Left lung (tissue), 10 donors: Measurements from ENCODE around the gene KIFAP3. TPM values are rescaled to one million over a fixed set of nuclear protein-coding genes. Genes with fewer than 3 reads are reported as not detected.
A peak's percentile ranks its signal among the peaks of the same experiment; 100 is the strongest.

Source experiments
- ATAC-seq: fragments of 200-7000 bp; cut with Tn5 transposase; one replicate; pipeline ENCODE4 v1.9.1; 2020; ENCODE audit warnings: moderate library complexity
- DNase-seq, 4 donors: peaks; one replicate each; pipeline ENCODE4 v3.0.0-alpha.2; 2013 to 2020
- H3K27ac ChIP-seq, 2 donors: fragments of 200-600 bp; sonication (generic) in 1 of 2; one replicate each; pipeline versions ENCODE4 v1.5.0 to v1.8.0; 2020 to 2021
- H3K27me3 ChIP-seq, 2 donors: fragments of 200-600 bp; sonication (generic) in 1 of 2; one replicate each; pipeline versions ENCODE4 v1.5.0 to v1.8.0; 2020 to 2021
- H3K36me3 ChIP-seq, 2 donors: fragments of 200-600 bp; sonication (generic) in 1 of 2; one replicate each; pipeline versions ENCODE4 v1.5.0 to v1.8.0; 2020 to 2021
- H3K4me1 ChIP-seq, 2 donors: fragments of 200-600 bp; one replicate each; pipeline ENCODE4 v1.8.0; 2021
- H3K4me3 ChIP-seq, 2 donors: fragments of 200-600 bp; sonication (generic) in 1 of 2; one replicate each; pipeline versions ENCODE4 v1.5.0 to v1.8.0; 2020 to 2021; ENCODE audit warnings: mild to moderate bottlenecking in 1 of 2
- H3K9me3 ChIP-seq, 2 donors: fragments of 200-600 bp; sonication (generic) in 1 of 2; one replicate each; pipeline versions ENCODE4 v1.5.0 to v1.8.0; 2020 to 2021
- CTCF ChIP-seq, 2 donors: fragments of 200-600 bp; sonication (generic) in 1 of 2; IDR thresholded peaks; one replicate each; pipeline versions ENCODE4 v1.5.0 to v1.8.0; 2021; ENCODE audit warnings: antibody characterized with exemption in 2 of 2
- intact Hi-C, 2 donors: fragments of 100-400 bp; cut with DNase I; formaldehyde crosslinking; loops; one replicate each; pipeline versions ENCODE4 v1.11.2 to v1.14.2; 2022
- polyA plus RNA-seq, 6 donors: library from polyadenylated mRNA; unstranded; fragments of 120-200 nt; gene quantifications; one replicate each; pipeline ENCODE4 v1.2.1, GENCODE V29; 2013; ENCODE audit not compliant: insufficient read length in 6 of 6
- total RNA-seq, 2 donors: library from RNA; stranded (reverse); fragmentation: NEBNext Ultra II Directional; extraction: Animal tissue kit (Norgen Biotek cat#: 25700); gene quantifications; one replicate each; pipeline ENCODE4 v1.2.1, GENCODE V29; 2021
- donor health status: DM: no; HTN: yes; CAD: no.
- donor health status: DM: no; HTN: no; CAD: no.

The KIFAP3 gene
- total and polyA plus RNA-seq, 8 donors = 23.2 to 40.7 (median 33.9) TPM

- intact Hi-C loops = no loop called here
Measured at GRCh38 chr1:170073893-170074249, 624 bp downstream of the KIFAP3 start.

GRCh38 chr1:170071378-170071777 lies 3.1 kb downstream of the KIFAP3 start:
- Histone ChIP-seq H3K4me1 (peaks cover 3 to 29% of the 10 kb centered on the region in 2 donors), H3K36me3 (no peaks in the 10 kb centered on the region), H3K4me3 (no peak overlapping the region), H3K27ac (no peak overlapping the region), H3K9me3 (no peaks in the 10 kb centered on the region), H3K27me3 (no peaks in the 10 kb centered on the region)
- intact Hi-C loops = no loop called here
- DNase-seq = no peak
- ATAC-seq = no peak
- no peak for TF ChIP-seq CTCF (IDR thresholded peaks at IDR 0.05)

More at GRCh38 chr1:170073893-170074249, 624 bp downstream of the KIFAP3 start:
- peak in 1 of 4 donors; percentile 9 for DNase-seq
- Histone ChIP-seq H3K27ac (peak overlapping the region; percentile 60 to 74), H3K9me3 (peaks cover 0 to 9% of the 10 kb centered on the region in 2 donors), H3K36me3 (no peaks in the 10 kb centered on the region), H3K4me3 (peak overlapping the region; percentile 48 to 66), H3K27me3 (no peaks in the 10 kb centered on the region), H3K4me1 (peaks cover 3 to 25% of the 10 kb centered on the region in 2 donors)
- no peak for ATAC-seq
- TF ChIP-seq CTCF (IDR thresholded peaks at IDR 0.05) = no peak

- H3K27ac ChIP-seq = no peak overlapping the region
- no peak overlapping the region for H3K4me3 ChIP-seq
- intact Hi-C loops = no loop called here
- TF ChIP-seq CTCF (IDR thresholded peaks at IDR 0.05) = no peak
- DNase-seq (no peak), ATAC-seq (no peak)
- no peaks in the 10 kb centered on the region for H3K9me3 ChIP-seq
- H3K27me3 ChIP-seq = no peaks in the 10 kb centered on the region
- no peaks in the 10 kb centered on the region for H3K36me3 ChIP-seq
- H3K4me1 ChIP-seq = peaks cover 0 to 21% of the 10 kb centered on the region in 2 donors
Measured at GRCh38 chr1:170068923-170069322, 5.6 kb downstream of the KIFAP3 start.

GRCh38 chr1:170067253-170067819 lies 7.2 kb downstream of the KIFAP3 start:
- Histone ChIP-seq H3K27me3 (no peaks in the 10 kb centered on the region), H3K36me3 (no peaks in the 10 kb centered on the region), H3K27ac (no peak overlapping the region), H3K4me1 (peaks cover 0 to 8% of the 10 kb centered on the region in 2 donors), H3K4me3 (no peak overlapping the region), H3K9me3 (peaks cover 0 to 2% of the 10 kb centered on the region in 2 donors)
- intact Hi-C loops = no loop called here
- TF ChIP-seq CTCF (IDR thresholded peaks at IDR 0.05) = no peak
- ATAC-seq (no peak), DNase-seq (no peak)

- intact Hi-C loops = no loop called here
- no peak for DNase-seq
- ATAC-seq = no peak
Measured at GRCh38 chr1:170064821-170065220, 9.7 kb downstream of the KIFAP3 start.

More at GRCh38 chr1:170064821-170065220, 9.7 kb downstream of the KIFAP3 start:
- no peak for TF ChIP-seq CTCF (IDR thresholded peaks at IDR 0.05)
- Histone ChIP-seq H3K4me3 (no peak overlapping the region), H3K4me1 (peaks cover 0 to 5% of the 10 kb centered on the region in 2 donors), H3K27me3 (no peaks in the 10 kb centered on the region), H3K36me3 (no peaks in the 10 kb centered on the region), H3K9me3 (peaks cover 0 to 6% of the 10 kb centered on the region in 2 donors), H3K27ac (no peak overlapping the region)
